HepG2 (cell line): ENCODE measurements around the gene HEXIM1. TPM values are rescaled to one million over a fixed set of nuclear protein-coding genes. Genes with fewer than 3 reads are reported as not detected.

ENCODE experiments used
- AHR ChIP-seq: IDR thresholded peaks from 2 replicates; pipeline ENCODE4 v1.6.1; 2018; ENCODE audit warnings: missing genetic modification reagents, missing compliant biosample characterization
- ATF1 ChIP-seq: IDR thresholded peaks from 2 replicates; pipeline ENCODE4 v1.6.1; 2016; ENCODE audit warnings: mild to moderate bottlenecking, control low read depth
- BCLAF1 ChIP-seq: fragments of 450-650 bp; IDR thresholded peaks from 2 replicates; pipeline ENCODE4 v1.6.1; 2017; ENCODE audit warnings: mild to moderate bottlenecking
- BRCA1 ChIP-seq: sonication (generic); formaldehyde crosslinking; IDR thresholded peaks from 2 replicates; pipeline ENCODE4 v1.4.0; 2020; ENCODE audit warnings: missing genetic modification reagents
- BRD4 ChIP-seq: sonication (generic); formaldehyde crosslinking; IDR thresholded peaks from 2 replicates; pipeline ENCODE4 v1.4.0; 2020; ENCODE audit warnings: missing genetic modification reagents
- EZH2 ChIP-seq: conservative IDR thresholded peaks from 2 replicates; pipeline ENCODE4 v1.6.1; 2012; ENCODE audit warnings: mild to moderate bottlenecking, low read depth, low read length, moderate library complexity
- GATAD2A ChIP-seq: IDR thresholded peaks from 2 replicates; pipeline ENCODE4 v1.6.1; 2016
- HCFC1 ChIP-seq: fragments of 150-350 bp; IDR thresholded peaks from 2 replicates; pipeline ENCODE4 v1.6.1; 2014; ENCODE audit warnings: low read depth, low read length
- HHEX ChIP-seq: IDR thresholded peaks from 2 replicates; pipeline ENCODE4 v1.6.1; 2016; ENCODE audit warnings: control low read depth
- KAT8 ChIP-seq: IDR thresholded peaks from 2 replicates; pipeline ENCODE4 v1.6.1; 2016; ENCODE audit warnings: missing genetic modification reagents, missing compliant biosample characterization
- MAZ ChIP-seq, 2 experiments: sonication (generic) in 1 of 2; formaldehyde crosslinking in 1 of 2; IDR thresholded peaks; 2 replicates each; pipeline versions ENCODE4 v1.5.0 to v1.6.1; 2012 to 2020; ENCODE audit warnings: low read depth in 2 of 2, mild to moderate bottlenecking in 2 of 2, borderline replicate concordance in 1 of 2, improper control_type of control experiment in 1 of 2, low read length in 1 of 2, missing genetic modification reagents in 1 of 2, moderate library complexity in 1 of 2
- NCOA1 ChIP-seq: sonication (generic); formaldehyde crosslinking; IDR thresholded peaks from 2 replicates; pipeline ENCODE4 v1.9.0; 2021; ENCODE audit warnings: missing genetic modification reagents
- ONECUT2 ChIP-seq: sonication (generic); formaldehyde crosslinking; IDR thresholded peaks from 2 replicates; pipeline ENCODE4 v1.4.0; 2020; ENCODE audit warnings: missing genetic modification reagents
- SOX5 ChIP-seq: IDR thresholded peaks from 2 replicates; pipeline ENCODE4 v1.6.1; 2016; ENCODE audit warnings: borderline replicate concordance
- TFE3 ChIP-seq: IDR thresholded peaks from 2 replicates; pipeline ENCODE4 v1.6.1; 2016
- THYN1 ChIP-seq: sonication (generic); formaldehyde crosslinking; IDR thresholded peaks from 2 replicates; pipeline ENCODE4 v1.8.1; 2023; ENCODE audit warnings: low read depth, mild to moderate bottlenecking, moderate library complexity, missing genetic modification reagents, borderline replicate concordance
- TOE1 ChIP-seq: sonication (generic); formaldehyde crosslinking; IDR thresholded peaks from 2 replicates; pipeline ENCODE4 v1.4.0; 2020; ENCODE audit warnings: mild to moderate bottlenecking, missing genetic modification reagents
- ZNF143 ChIP-seq: sonication (generic); formaldehyde crosslinking; IDR thresholded peaks from 2 replicates; pipeline ENCODE4 v1.4.0; 2020; ENCODE audit warnings: missing genetic modification reagents
- ZNF205 ChIP-seq: IDR thresholded peaks from 2 replicates; pipeline ENCODE4 v1.6.1; 2018; ENCODE audit warnings: missing biosample characterization, missing genetic modification reagents
- ZNF3 ChIP-seq: IDR thresholded peaks from 2 replicates; pipeline ENCODE4 v1.7.0; 2017; ENCODE audit warnings: inconsistent platforms
- ZNF337 ChIP-seq: sonication (generic); formaldehyde crosslinking; IDR thresholded peaks from 2 replicates; pipeline ENCODE4 v1.5.1; 2020; ENCODE audit warnings: missing genetic modification reagents, low read depth, mild to moderate bottlenecking, borderline replicate concordance
- ZNF362 ChIP-seq: sonication (generic); formaldehyde crosslinking; IDR thresholded peaks from 2 replicates; pipeline ENCODE4 v1.4.0; 2020; ENCODE audit warnings: missing genetic modification reagents, mild to moderate bottlenecking, borderline replicate concordance
- ZNF547 ChIP-seq: sonication (generic); formaldehyde crosslinking; IDR thresholded peaks from 2 replicates; pipeline ENCODE4 v1.5.1; 2020; ENCODE audit warnings: mild to moderate bottlenecking, missing genetic modification reagents
- ZNF605 ChIP-seq: sonication (generic); formaldehyde crosslinking; IDR thresholded peaks from 2 replicates; pipeline ENCODE4 v1.8.0; 2022; ENCODE audit warnings: mild to moderate bottlenecking, missing genetic modification reagents
- ZNF644 ChIP-seq: IDR thresholded peaks from 2 replicates; pipeline ENCODE4 v1.6.1; 2016; ENCODE audit warnings: low read depth
- ZSCAN25 ChIP-seq: sonication (generic); formaldehyde crosslinking; IDR thresholded peaks from 2 replicates; pipeline ENCODE4 v1.8.0; 2022; ENCODE audit warnings: mild to moderate bottlenecking, missing genetic modification reagents
- ZSCAN31 ChIP-seq: sonication (generic); formaldehyde crosslinking; IDR thresholded peaks from 2 replicates; pipeline ENCODE4 v1.5.0; 2020; ENCODE audit warnings: low read depth, mild to moderate bottlenecking, missing genetic modification reagents
- polyA plus RNA-seq, 8 experiments: library from polyadenylated mRNA; depleted of rRNA in 3 of 8; stranded (reverse) in 7 of 8; unstranded in 1 of 8; fragments of >200 nt; fragmentation: Illumina TruSeq in 4 of 8; extraction: Trizol in 4 of 8; gene quantifications; 2 replicates each; pipeline versions ENCODE4 v1.2.1 to v1.2.3, GENCODE V29; 2011 to 2016; ENCODE audit warnings: low read depth in 4 of 8, missing spikeins in 1 of 8, mixed read lengths in 1 of 8; ENCODE audit not compliant: insufficient read depth in 1 of 8
- total RNA-seq, 5 experiments: library from RNA; depleted of rRNA; stranded (reverse); fragments of >200 nt; fragmentation: Illumina TruSeq; extraction: Trizol; gene quantifications; 2 replicates each; pipeline ENCODE4 v1.2.3, GENCODE V29; 2016; ENCODE audit warnings: low read depth in 1 of 5

Gene HEXIM1
- total and polyA plus RNA-seq, 2 of the 13 experiments (the other 11 are each of a cell fraction or from before 2014, with no cell fraction given): 10.5 to 16.6 TPM

- TF ChIP-seq MAZ (IDR thresholded peaks at IDR 0.05; ENCODE audit: borderline replicate concordance, low read depth, low read length) (peak; percentile 52; the same call in 1 of the 2 replicates), MAZ (CRISPR knock-in tag; IDR thresholded peaks at IDR 0.05; ENCODE audit: low read depth) (peak; percentile 90; the same call in 1 of the 2 replicates), EZH2 (no peak), AHR (CRISPR knock-in tag) (no peak; the same call in 1 of the 2 replicates), KAT8 (CRISPR knock-in tag) (peak; percentile 91), NCOA1 (CRISPR knock-in tag) (peak; percentile 67; the same call in 1 of the 2 replicates), ZNF605 (CRISPR knock-in tag) (peak; percentile 92), ZNF3 (CRISPR knock-in tag) (peak; percentile 46; the same call in 1 of the 2 replicates), ZNF205 (peak; percentile 18; the same call in 1 of the 2 replicates), ZNF547 (CRISPR knock-in tag) (peak; percentile 72), ZNF143 (CRISPR knock-in tag) (peak; percentile 97), BRD4 (CRISPR knock-in tag) (peak; percentile 99), TFE3 (CRISPR knock-in tag) (no peak; the same call in 1 of the 2 replicates), ONECUT2 (CRISPR knock-in tag) (peak; percentile 64; the same call in 1 of the 2 replicates), HCFC1 (peak; percentile 97), BCLAF1 (no peak), HHEX (CRISPR knock-in tag) (no peak), BRCA1 (CRISPR knock-in tag) (peak; percentile 88; the same call in 1 of the 2 replicates), ZNF337 (CRISPR knock-in tag) (peak; percentile 59), ZSCAN31 (CRISPR knock-in tag) (peak; percentile 60), THYN1 (CRISPR knock-in tag) (no peak), ATF1 (CRISPR knock-in tag) (peak; percentile 94), ZSCAN25 (CRISPR knock-in tag) (no peak; the same call in 1 of the 2 replicates), ZNF362 (no peak), GATAD2A (no peak; the same call in 1 of the 2 replicates), TOE1 (CRISPR knock-in tag) (peak; percentile 7; the same call in 1 of the 2 replicates), SOX5 (peak; percentile 42; the same call in 1 of the 2 replicates), ZNF644 (peak; percentile 53)
Measured at GRCh38 chr17:45161288-45162024, 13.2 kb downstream of the HEXIM1 start, which contains the start of gene HEXIM2 (continued).
